ENCODE results near the gene BACE2. TPM values are rescaled to one million over a fixed set of nuclear protein-coding genes. Genes with fewer than 3 reads are reported as not detected.

Gene BACE2
- total and polyA plus RNA-seq, 2 of the 4 experiments (the other 2 are of a cell fraction): 17.0 to 35.5 TPM

GRCh38 chr21:41124641-41125201 is 43.2 kb upstream of the BACE2 start:
- 60% methylated on average over 8 of the region's 13 CpGs; no CpG with 5 or more reads in 1 of the 2 experiments for WGBS, 2 experiments (ENCODE audit: extremely low coverage in 2 of 2, insufficient read length in 1 of 2)
- Histone ChIP-seq H3K18ac (ENCODE audit: low read depth, low read length) (no peak overlapping the region), H2BK120ac (ENCODE audit: low read depth, low read length) (no peak overlapping the region), H2AK5ac (ENCODE audit: low read depth, low read length) (no peak overlapping the region), H2AFZ (replicated peaks; ENCODE audit: low read length, poor library complexity) (no peak overlapping the region), H3K4me3 (ENCODE audit: insufficient read depth, low read depth, low read length) (no peak overlapping the region), H4K8ac (ENCODE audit: low read depth in 2 of 2, low read length in 2 of 2) (no peak overlapping the region), H3K9me3 (ENCODE audit: control insufficient read depth, insufficient read depth, low read length) (no peaks in the 10 kb centered on the region), H2BK5ac (ENCODE audit: low read depth, low read length, poor library complexity, severe bottlenecking) (no peak overlapping the region), H3K56ac (ENCODE audit: extremely low read depth, insufficient read depth, low read length) (no peak overlapping the region), H3K4me2 (ENCODE audit: low read depth, low read length) (no peak overlapping the region), H2BK20ac (ENCODE audit: low read depth, low read length) (no peak overlapping the region), H2BK15ac (ENCODE audit: low read depth, low read length) (no peak overlapping the region), H3K27ac (ENCODE audit: insufficient read depth, low read length) (no peak overlapping the region), H3K4ac (ENCODE audit: low read depth, low read length) (no peak overlapping the region), H3K79me1 (ENCODE audit: low read depth in 1 of 2, low read length in 2 of 2) (no peaks in the 10 kb centered on the region), H4K91ac (ENCODE audit: insufficient read depth, low read depth, low read length) (no peak overlapping the region), H3K23ac (ENCODE audit: low read depth, low read length) (no peak overlapping the region), H3K36me3 (ENCODE audit: control insufficient read depth, insufficient read depth, low read length) (no peaks in the 10 kb centered on the region), H4K20me1 (ENCODE audit: insufficient read depth, low read length) (no peaks in the 10 kb centered on the region), H4K5ac (ENCODE audit: low read depth, low read length) (no peak overlapping the region), H3K4me1 (ENCODE audit: control insufficient read depth, insufficient read depth, low read length) (no peaks in the 10 kb centered on the region), H3K9ac (ENCODE audit: low read depth, low read length) (no peak overlapping the region), H3K14ac (replicated peaks; ENCODE audit: low read depth, low read length) (no peak overlapping the region), H3K27me3 (ENCODE audit: control insufficient read depth, insufficient read depth, low read length) (peaks cover 1% of the 10 kb centered on the region), H2AK9ac (replicated peaks; ENCODE audit: low read depth, low read length, poor library complexity) (no peak overlapping the region), H3K9me1 (ENCODE audit: insufficient read depth, low read length) (no peaks in the 10 kb centered on the region)
- DNase-seq (no peak), ATAC-seq (ENCODE audit: low read depth) (no peak)
- TF ChIP-seq FOS (IDR thresholded peaks at IDR 0.05; ENCODE audit: low read depth, low read length) (no peak), RAD21 (IDR thresholded peaks at IDR 0.05; ENCODE audit: low read length) (no peak), NFE2L2 (IDR thresholded peaks at IDR 0.05; ENCODE audit: low read depth, low read length) (no peak), BHLHE40 (IDR thresholded peaks at IDR 0.05; ENCODE audit: low read depth, low read length) (no peak), CHD1 (IDR thresholded peaks at IDR 0.05; ENCODE audit: low read depth, low read length) (no peak), SMC3 (IDR thresholded peaks at IDR 0.05; ENCODE audit: low read depth, low read length) (no peak), CEBPB (IDR thresholded peaks at IDR 0.05; ENCODE audit: low read depth, low read length) (no peak), ELK1 (IDR thresholded peaks at IDR 0.05; ENCODE audit: borderline replicate concordance, low read depth, low read length) (no peak)
- dilution Hi-C loops (cut with HindIII; ENCODE audit: low sequenced_read_pairs, unreplicated experiment): no loop called here
- ChIA-PET POLR2A (ENCODE audit: unreplicated experiment) (no interaction called here), CTCF (interaction anchor here (0.7 kb wide), 1 partner anchor 10 kb away, joined by 3 read pairs; no protein-coding TSS in a partner anchor)
- intact Hi-C loops (cut with micrococcal nuclease): no loop called here
- in situ Hi-C loops (cut with MboI; ENCODE audit: low sequenced_read_pairs): loop anchor here (10.0 kb wide), 1 partner anchor 330 kb away; no protein-coding TSS in a partner anchor
- no TSS peak for BruUV-seq (replicated peaks)

All from IMR-90 (cell line).